Measurements from ENCODE around the gene VWA8.

VWA8 gene

GRCh38 chr13:41740479-41740878, 220.4 kb downstream of the VWA8 start:
- no peak for DNase-seq

DNA sequence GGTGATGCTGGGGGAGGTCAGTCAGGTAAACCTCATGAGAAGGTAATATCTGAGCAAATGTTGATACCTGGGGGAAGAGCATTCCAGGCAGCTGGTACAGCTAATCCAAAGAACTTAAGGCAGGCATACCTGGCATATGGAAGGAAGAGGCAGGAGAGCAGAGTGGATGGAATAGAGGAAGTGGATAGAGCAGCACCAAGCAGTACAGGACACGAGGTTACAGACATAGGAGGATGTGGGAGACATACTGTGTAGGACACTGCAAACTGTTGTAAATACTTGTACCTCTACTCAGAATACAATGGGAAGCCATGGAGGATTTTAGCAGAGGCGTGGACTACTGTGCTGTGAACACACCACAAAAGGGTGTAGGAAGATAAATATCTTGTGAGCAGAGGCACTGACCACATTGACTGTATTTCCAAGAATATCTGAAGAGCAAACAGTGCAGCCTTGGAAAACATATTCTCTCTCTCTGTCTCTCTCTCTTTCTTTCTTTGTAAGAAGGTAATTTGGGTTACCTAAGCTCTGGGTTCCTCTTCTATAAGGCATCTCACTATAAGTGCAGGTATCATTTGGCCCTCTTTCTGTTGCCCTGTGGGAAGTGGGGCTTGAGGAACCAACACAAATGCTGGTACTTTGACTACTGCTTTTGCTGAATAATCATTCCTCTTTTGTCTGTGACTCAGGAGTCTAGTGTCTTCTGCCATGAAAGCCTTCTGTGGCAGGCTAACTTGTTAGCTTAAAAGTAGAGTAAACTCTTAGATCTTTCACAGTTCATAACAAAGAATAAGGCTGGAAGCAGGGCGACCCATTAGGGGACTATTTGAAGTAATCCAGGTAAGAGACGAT, 238.0 kb downstream of the VWA8 start:
- no peak for DNase-seq

GRCh38 chr13:41720839-41721561, 239.9 kb downstream of the VWA8 start:
- no peak for DNase-seq

- DNase-seq, result no peak
Measured at GRCh38 chr13:41716236-41716635, 244.7 kb downstream of the VWA8 start.

GRCh38 chr13:41713405-41713804, 247.5 kb downstream of the VWA8 start:
- DNase-seq, result no peak

GRCh38 chr13:41710771-41711170, 250.1 kb downstream of the VWA8 start:
- DNase-seq, result no peak

DNA sequence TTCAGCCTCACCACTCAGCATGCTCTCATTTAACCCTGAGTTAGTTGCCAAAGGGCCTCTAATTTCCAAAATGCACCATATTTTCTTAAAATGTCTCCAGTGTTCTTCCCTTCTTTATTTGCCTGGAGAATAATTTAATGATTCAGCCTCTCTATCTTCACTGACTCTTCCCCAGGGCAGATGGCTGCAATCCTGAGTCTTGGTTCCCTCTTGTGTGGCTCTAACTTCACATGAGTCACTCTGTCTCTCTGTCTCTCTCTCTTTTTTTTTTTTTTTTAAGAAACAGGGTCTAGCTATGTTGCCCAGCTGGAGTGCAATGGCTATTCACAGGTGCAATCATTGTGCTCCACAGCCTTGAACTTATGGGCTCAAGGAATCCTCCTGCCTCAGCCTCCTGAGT, 251.4 kb downstream of the VWA8 start:
- no peak for DNase-seq

- no peak for DNase-seq
Measured at GRCh38 chr13:41708713-41709112, 252.2 kb downstream of the VWA8 start.

GRCh38 chr13:41707194-41707821, 253.6 kb downstream of the VWA8 start:
- no peak for DNase-seq

GRCh38 chr13:41706152-41706551, 254.8 kb downstream of the VWA8 start:
- DNase-seq, result no peak

DNA sequence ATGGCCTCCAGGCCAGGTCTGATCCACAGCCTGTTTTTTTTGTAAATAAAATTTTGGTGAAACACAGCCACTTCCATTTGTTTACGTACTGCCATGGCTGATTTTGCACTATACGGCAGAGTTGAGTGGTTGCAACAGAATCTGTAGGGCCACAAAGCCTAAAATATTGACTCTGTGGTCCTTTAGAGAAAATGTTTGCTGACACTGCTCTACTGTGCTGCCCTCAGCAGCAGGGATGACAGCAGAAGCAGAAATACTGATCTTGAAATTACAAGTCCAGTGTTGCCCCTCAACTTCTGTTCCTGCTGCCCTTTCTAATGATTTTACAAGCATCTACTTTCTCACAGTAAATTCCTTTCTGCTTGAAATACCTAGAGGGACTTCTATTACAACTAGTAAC, 258.4 kb downstream of the VWA8 start:
- no peak for DNase-seq

DNA sequence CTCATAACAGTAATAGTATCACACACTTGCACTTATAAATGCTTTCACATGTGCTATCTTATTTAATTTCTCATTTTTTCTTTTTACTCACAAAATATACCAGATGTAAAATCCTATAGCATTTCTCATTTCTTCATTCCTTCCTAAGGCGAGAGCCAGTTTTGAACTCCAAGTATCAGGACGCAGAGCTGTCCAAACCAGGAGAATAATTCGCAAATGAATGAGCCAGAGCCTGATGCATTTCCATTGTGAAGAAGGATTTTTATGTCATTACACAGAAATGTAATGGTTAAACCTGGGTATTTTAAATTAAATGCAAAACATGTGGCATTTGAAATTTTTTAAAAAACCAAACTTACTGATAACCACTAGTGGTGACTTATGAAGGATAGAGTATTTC, 259.2 kb downstream of the VWA8 start:
- DNase-seq, result no peak

DNA sequence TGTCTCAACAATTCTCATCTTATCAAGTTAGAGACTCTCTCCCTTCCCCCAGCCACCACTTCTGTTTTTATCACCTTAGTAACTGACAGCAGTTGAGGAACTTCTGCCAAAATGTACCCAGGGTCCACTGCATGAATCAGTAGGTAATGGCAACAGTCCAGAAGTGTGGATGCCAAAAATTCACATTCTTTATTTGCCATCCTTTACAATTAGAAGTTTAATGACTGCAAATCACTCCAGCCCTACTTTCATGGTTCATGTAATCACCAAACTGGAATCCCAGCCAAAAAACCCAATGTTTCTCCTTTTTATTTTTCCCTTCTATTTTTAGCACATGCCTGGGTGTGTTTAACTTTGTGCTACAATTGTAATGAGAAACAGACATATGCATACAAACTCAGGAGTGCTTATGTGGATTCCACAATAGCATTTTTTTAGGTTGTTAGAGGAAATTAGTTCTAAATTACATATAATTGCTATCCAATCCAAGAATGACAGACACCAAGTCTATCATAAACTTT, 260.1 kb downstream of the VWA8 start:
- no peak for DNase-seq

- DNase-seq, result no peak
Measured at GRCh38 chr13:41699759-41700158, 261.1 kb downstream of the VWA8 start.

GRCh38 chr13:41697578-41697977, 263.3 kb downstream of the VWA8 start:
- DNase-seq, result no peak

DNA sequence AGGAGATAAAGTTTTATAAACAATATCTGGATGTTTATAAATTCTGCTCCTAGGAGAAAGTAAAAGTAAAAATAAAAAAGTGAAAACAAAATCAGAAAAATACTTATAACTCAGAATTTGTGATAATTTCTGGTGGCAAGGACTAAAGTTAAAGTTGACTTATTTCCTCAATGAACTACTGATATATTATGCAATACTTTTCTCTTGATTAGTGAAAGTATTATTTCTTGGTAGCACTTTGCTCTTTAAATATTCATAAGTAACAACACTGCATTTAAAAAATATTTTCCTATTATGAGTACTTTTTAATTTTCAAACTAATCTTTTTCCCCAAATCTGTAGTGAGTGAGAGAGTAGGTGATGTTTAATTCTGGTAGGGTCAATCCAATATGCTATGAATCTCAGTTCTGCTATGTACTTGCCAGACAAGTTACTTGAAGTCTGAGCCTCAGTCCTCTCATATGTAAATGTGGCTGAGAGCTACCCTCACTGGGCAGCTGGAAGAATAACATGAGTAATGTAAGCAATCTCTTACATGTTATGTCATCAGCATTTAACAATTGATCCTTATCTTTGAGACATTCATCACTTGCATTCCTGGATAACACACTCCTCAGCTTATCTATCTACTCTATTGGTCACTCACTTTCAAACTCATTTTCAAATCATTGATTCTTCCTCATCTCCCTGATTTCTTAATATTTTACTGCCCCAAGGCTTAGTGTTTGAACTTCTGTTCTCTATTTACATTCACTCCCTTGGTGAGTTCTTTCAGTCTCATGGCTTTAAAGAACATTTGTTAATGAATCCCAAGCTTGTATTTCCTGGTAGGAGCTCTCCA, 264.5 kb downstream of the VWA8 start:
- no peak for DNase-seq

DNA sequence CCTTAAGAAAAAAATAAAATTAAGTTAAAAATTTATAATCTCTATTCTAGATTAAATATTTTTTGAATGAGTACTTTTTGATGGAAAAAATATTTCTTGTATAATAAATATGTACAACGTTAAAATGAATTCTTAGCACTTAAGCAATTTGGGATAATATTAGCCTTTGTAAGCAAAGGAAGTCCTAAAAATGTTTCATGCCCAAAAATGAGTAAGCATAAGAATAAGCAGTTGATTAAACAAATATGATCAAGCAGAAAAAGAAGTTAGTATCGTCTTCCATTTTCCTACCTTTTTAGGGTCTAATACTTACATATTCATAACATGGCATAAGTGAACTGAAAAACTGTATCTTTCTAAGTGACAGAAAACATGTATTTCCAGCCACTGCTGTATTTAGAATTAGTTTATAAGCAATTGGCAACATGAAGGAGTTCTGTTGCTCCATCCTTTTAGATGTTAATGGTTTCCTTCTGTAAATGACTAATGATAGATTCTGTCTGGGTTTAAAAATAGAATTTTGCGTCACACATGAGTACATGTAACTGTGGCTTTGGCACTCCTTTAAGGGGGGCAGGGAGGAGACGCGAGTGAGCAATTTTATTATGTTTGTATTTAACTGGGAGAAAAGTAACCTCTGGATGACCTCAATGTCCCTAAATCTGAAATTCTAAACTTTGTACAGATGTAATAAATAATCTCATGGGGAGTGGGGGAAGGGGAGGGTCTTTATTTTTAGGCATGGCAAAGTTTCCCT, 266.2 kb downstream of the VWA8 start:
- no peak for DNase-seq

- DNase-seq, result no peak
Measured at GRCh38 chr13:41693434-41693833, 267.5 kb downstream of the VWA8 start.

- DNase-seq, result no peak
Measured at GRCh38 chr13:41691274-41691673, 269.6 kb downstream of the VWA8 start.

DNA sequence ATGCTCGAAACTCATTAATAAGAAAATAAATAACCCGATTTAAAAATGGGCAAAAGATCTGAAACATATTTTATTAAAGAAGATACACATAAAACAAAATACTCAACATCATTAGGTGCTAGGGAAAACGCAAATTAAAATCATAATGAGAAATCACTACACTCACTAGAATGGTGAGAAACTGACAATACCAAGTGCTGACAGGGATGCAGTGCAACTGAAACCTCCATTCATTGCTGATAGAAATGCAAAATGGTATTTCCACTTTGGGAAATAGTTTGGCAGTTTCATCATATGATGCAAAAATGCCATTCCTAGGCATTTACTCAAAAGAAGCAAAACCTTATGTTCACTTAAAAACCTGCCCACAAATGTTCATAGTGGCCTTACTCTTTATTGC, 278.1 kb downstream of the VWA8 start:
- DNase-seq, result no peak

- DNase-seq, result no peak
Measured at GRCh38 chr13:41682001-41682400, 278.9 kb downstream of the VWA8 start.

DNA sequence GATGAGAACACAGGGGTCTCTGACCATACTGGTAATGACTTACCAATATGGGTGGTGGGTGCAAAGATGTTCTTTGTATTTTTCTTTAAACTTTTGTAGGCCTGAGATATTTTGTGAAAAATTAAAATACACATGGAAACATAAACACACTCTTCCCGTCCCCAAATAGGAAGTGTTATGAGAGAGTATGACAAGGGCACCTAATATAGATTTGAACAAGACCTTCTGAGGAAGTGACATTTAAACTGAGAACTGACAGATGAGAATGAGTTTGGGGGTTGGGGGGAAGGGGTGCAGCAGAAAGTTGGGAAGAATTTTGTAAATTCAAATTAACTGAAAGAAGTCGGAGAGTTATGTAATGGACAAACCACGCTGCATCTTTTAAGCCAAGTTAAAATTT, 279.3 kb downstream of the VWA8 start:
- no peak for DNase-seq
